Lower leg skin (tissue), 3 donors: ENCODE results near the gene CTSO.

ENCODE experiments used
- POLR2A ChIP-seq, 2 donors: fragments of 450-650 bp; IDR thresholded peaks; one replicate each; pipeline ENCODE4 v1.6.1; 2016 to 2017; ENCODE audit warnings: antibody characterized with exemption in 2 of 2, mild to moderate bottlenecking in 1 of 2, moderate library complexity in 1 of 2
- TF ChIP-seq, protein P1 (sequence below), 3 donors: fragments of 450-650 bp; IDR thresholded peaks; one replicate each; pipeline ENCODE4 v1.5.1; 2016; ENCODE audit warnings: antibody characterized with exemption in 3 of 3, mild to moderate bottlenecking in 3 of 3, moderate library complexity in 2 of 3

DNA sequence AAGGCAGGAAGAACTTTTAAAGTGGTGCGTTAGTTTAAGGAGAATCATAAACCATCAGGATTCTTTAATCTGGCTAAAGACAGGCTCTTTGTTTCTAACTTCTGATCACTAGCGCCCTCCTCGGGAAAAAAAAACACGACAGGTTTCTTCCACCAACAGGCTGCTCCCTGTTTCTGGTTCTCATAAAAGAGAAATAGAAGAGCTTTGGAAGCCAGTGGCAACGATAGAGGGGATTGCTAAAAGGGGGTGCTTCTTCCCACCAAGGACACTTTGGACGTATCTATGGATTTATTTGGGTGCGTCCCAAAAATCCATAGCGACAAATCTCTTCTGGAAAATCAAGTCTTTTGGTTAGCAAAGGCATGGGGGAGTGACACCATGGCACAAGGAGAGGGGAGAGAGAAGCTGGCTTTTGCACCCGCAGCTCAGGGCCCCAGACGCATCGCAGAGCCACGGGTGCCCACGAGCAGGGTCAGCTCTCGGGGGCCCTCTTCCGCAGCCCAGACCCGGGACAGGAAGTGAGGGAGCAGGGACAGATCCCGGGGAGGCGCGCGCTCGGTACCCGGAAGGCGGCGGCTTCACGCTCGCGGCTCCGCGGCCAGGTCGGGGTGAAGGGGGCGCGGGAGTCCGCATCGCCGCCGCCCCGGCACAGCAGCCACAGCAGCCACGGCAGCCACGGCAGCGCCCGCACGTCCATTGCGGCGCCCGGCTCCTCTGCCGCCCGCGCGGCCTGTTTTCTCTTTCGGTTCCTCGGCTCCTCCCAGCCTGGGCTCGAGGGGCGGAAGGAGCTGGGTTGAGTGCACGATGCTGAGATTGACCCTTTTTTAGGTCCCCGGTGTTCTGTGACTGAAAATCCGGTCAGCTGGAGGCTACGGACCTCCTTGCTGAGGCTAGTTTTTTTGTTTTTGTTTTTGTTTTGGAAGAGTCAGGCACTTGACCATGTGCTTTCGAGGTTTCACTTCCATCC is at the start of gene CTSO:
- TF ChIP-seq, protein P1, sequence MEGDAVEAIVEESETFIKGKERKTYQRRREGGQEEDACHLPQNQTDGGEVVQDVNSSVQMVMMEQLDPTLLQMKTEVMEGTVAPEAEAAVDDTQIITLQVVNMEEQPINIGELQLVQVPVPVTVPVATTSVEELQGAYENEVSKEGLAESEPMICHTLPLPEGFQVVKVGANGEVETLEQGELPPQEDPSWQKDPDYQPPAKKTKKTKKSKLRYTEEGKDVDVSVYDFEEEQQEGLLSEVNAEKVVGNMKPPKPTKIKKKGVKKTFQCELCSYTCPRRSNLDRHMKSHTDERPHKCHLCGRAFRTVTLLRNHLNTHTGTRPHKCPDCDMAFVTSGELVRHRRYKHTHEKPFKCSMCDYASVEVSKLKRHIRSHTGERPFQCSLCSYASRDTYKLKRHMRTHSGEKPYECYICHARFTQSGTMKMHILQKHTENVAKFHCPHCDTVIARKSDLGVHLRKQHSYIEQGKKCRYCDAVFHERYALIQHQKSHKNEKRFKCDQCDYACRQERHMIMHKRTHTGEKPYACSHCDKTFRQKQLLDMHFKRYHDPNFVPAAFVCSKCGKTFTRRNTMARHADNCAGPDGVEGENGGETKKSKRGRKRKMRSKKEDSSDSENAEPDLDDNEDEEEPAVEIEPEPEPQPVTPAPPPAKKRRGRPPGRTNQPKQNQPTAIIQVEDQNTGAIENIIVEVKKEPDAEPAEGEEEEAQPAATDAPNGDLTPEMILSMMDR (IDR thresholded peaks at IDR 0.05): peak in 1 of 3 donors; percentile 22
- no peak for TF ChIP-seq POLR2A (IDR thresholded peaks at IDR 0.05)
